ENCODE data around the gene OR10H1.

DNA sequence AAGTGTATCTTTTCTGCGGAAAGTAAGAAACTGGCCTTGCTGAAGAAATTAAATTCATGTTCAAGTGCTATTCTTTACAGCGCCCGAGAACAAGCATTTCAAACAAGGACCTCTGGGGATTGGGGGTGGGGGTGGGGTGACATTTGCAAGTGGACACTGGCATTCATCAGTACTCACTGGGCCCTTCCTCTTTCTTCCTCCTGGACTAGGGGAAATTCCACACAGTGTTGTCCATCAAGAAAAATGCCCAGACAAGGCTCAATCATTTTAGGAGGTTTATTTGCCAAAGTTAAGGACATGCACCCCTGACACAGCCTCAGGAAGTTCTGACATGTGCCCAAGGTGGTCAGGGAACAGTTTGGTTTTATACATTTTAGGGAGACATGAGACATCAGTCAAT, 22.9 kb upstream of the OR10H1 start:
- TF ChIP-seq POLR2A (IDR thresholded peaks at IDR 0.05), result no peak
- TF ChIP-seq, protein P1, sequence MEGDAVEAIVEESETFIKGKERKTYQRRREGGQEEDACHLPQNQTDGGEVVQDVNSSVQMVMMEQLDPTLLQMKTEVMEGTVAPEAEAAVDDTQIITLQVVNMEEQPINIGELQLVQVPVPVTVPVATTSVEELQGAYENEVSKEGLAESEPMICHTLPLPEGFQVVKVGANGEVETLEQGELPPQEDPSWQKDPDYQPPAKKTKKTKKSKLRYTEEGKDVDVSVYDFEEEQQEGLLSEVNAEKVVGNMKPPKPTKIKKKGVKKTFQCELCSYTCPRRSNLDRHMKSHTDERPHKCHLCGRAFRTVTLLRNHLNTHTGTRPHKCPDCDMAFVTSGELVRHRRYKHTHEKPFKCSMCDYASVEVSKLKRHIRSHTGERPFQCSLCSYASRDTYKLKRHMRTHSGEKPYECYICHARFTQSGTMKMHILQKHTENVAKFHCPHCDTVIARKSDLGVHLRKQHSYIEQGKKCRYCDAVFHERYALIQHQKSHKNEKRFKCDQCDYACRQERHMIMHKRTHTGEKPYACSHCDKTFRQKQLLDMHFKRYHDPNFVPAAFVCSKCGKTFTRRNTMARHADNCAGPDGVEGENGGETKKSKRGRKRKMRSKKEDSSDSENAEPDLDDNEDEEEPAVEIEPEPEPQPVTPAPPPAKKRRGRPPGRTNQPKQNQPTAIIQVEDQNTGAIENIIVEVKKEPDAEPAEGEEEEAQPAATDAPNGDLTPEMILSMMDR (IDR thresholded peaks at IDR 0.05), result no peak

Data from uterus (tissue), 2 donors.